Epidermal melanocyte (primary cell): ENCODE measurements around the gene DSCAM.
"Not testable (repeated sequence)": the region's sequence is repeated elsewhere in the genome, so short reads cannot be mapped to it uniquely, and the experiment has no call there.

ENCODE experiments used
- DNase-seq: peaks from one replicate; pipeline ENCODE4 v3.0.0; 2011; ENCODE audit warnings: low spot score; ENCODE audit not compliant: insufficient read length

Gene DSCAM

GRCh38 chr21:40331172-40331571 is 515.8 kb downstream of the DSCAM start:
- DNase-seq = no peak

- no peak for DNase-seq
Measured at GRCh38 chr21:40324389-40324788, 522.6 kb downstream of the DSCAM start.

GRCh38 chr21:40320718-40321117 is 526.2 kb downstream of the DSCAM start:
- not testable (repeated sequence) for DNase-seq

- no peak for DNase-seq
Measured at GRCh38 chr21:40318371-40318770, 528.6 kb downstream of the DSCAM start.

- no peak for DNase-seq
Measured at GRCh38 chr21:40316104-40316503, 530.9 kb downstream of the DSCAM start.

- no peak for DNase-seq
Measured at GRCh38 chr21:40315626-40316025, 531.3 kb downstream of the DSCAM start.

- no peak for DNase-seq
Measured at GRCh38 chr21:40313260-40313659, 533.7 kb downstream of the DSCAM start.

- DNase-seq = no peak
Measured at GRCh38 chr21:40300300-40300699, 546.7 kb downstream of the DSCAM start.

GRCh38 chr21:40299451-40299850 is 547.5 kb downstream of the DSCAM start:
- DNase-seq = no peak

GRCh38 chr21:40294345-40294744 is 552.6 kb downstream of the DSCAM start:
- no peak for DNase-seq

GRCh38 chr21:40291560-40291959 is 555.4 kb downstream of the DSCAM start:
- DNase-seq = no peak

- no peak for DNase-seq
Measured at GRCh38 chr21:40284409-40284808, 562.5 kb downstream of the DSCAM start.

- DNase-seq = no peak
Measured at GRCh38 chr21:40282912-40283886, 563.8 kb downstream of the DSCAM start.

GRCh38 chr21:40278345-40278744 is 568.6 kb downstream of the DSCAM start:
- DNase-seq = no peak

- no peak for DNase-seq
Measured at GRCh38 chr21:40276001-40276400, 571.0 kb downstream of the DSCAM start.

- DNase-seq = no peak
Measured at GRCh38 chr21:40272037-40272436, 574.9 kb downstream of the DSCAM start.

GRCh38 chr21:40271164-40271563 is 575.8 kb downstream of the DSCAM start:
- no peak for DNase-seq

- no peak for DNase-seq
Measured at GRCh38 chr21:40270047-40270446, 576.9 kb downstream of the DSCAM start.

GRCh38 chr21:40269239-40269638 is 577.7 kb downstream of the DSCAM start:
- DNase-seq = no peak

- DNase-seq = not testable (repeated sequence)
Measured at GRCh38 chr21:40258456-40258855, 588.5 kb downstream of the DSCAM start.

GRCh38 chr21:40257342-40257741 is 589.6 kb downstream of the DSCAM start:
- no peak for DNase-seq

- no peak for DNase-seq
Measured at GRCh38 chr21:40255518-40256444, 591.2 kb downstream of the DSCAM start.
